Naive thymus-derived CD8-positive, alpha-beta T cell (primary cell): ENCODE results near the gene ZNF211. TPM values are rescaled to one million over a fixed set of nuclear protein-coding genes. Genes with fewer than 3 reads are reported as not detected.

Experiments
- ATAC-seq, 2 donors: fragments of 150-1000 bp; cut with Tn5 transposase in 1 of 2; sonication (Bioruptor Pico), chemical (Tn5 transposase) in 1 of 2; 1 replicate in 1 of 2; 2 replicates in 1 of 2; pipeline ENCODE4 v1.10.0; 2021; ENCODE audit warnings: mild to moderate bottlenecking in 2 of 2, moderate library complexity in 2 of 2
- POLR2A ChIA-PET: fragments of 350-600 bp; sonication (Branson Sonifier 250); formaldehyde crosslinking; loops from one replicate; lab custom pipeline; 2021; ENCODE audit warnings: antibody characterized with exemption; lab: Charles Lee
- DNase-seq, 10 donors: peaks; one replicate each; pipeline versions ENCODE4 v3.0.0 to v3.0.0-alpha.2; 2020 to 2022
- H3K27ac Mint-ChIP-seq, 10 donors: one replicate each; pipeline ENCODE4 v1.8.0; 2020 to 2022; ENCODE audit warnings: mild to moderate bottlenecking in 10 of 10, mixed read lengths in 10 of 10, moderate library complexity in 4 of 10, inconsistent platforms in 1 of 10
- H3K27me3 Mint-ChIP-seq, 5 donors: one replicate each; pipeline ENCODE4 v1.8.0; 2021 to 2022; ENCODE audit warnings: mixed read lengths in 5 of 5
- H3K36me3 Mint-ChIP-seq, 3 donors: one replicate each; pipeline ENCODE4 v1.8.0; 2020 to 2022; ENCODE audit warnings: mixed read lengths in 3 of 3, mild to moderate bottlenecking in 2 of 3, inconsistent platforms in 1 of 3
- H3K4me1 Mint-ChIP-seq, 4 donors: one replicate each; pipeline ENCODE4 v1.8.0; 2021 to 2022; ENCODE audit warnings: mixed read lengths in 4 of 4
- H3K4me3 Mint-ChIP-seq, 10 donors: one replicate each; pipeline ENCODE4 v1.8.0; 2020 to 2022; ENCODE audit warnings: mild to moderate bottlenecking in 10 of 10, mixed read lengths in 10 of 10, moderate library complexity in 6 of 10, inconsistent platforms in 1 of 10
- H3K9me3 Mint-ChIP-seq, 9 donors: one replicate each; pipeline ENCODE4 v1.8.0; 2020 to 2022; ENCODE audit warnings: mixed read lengths in 9 of 9, mild to moderate bottlenecking in 3 of 9, inconsistent platforms in 1 of 9, moderate library complexity in 1 of 9
- polyA plus RNA-seq, 3 donors: library from polyadenylated mRNA; unstranded; fragments of 300-500 nt; fragmentation: Illumina TruSeq; gene quantifications; one replicate each; pipeline ENCODE4 v1.2.3, GENCODE V29; 2021
- total RNA-seq, 8 experiments: library from RNA in 2 of 8; stranded (reverse) in 2 of 8; gene quantifications; one replicate each; pipeline ENCODE4 v1.2.3 and lab custom pipeline; 2021 to 2026

The ZNF211 gene
- total and polyA plus RNA-seq, 5 experiments from 2014 or later, result 13.5 to 56.6 (median 18.5) TPM

DNA sequence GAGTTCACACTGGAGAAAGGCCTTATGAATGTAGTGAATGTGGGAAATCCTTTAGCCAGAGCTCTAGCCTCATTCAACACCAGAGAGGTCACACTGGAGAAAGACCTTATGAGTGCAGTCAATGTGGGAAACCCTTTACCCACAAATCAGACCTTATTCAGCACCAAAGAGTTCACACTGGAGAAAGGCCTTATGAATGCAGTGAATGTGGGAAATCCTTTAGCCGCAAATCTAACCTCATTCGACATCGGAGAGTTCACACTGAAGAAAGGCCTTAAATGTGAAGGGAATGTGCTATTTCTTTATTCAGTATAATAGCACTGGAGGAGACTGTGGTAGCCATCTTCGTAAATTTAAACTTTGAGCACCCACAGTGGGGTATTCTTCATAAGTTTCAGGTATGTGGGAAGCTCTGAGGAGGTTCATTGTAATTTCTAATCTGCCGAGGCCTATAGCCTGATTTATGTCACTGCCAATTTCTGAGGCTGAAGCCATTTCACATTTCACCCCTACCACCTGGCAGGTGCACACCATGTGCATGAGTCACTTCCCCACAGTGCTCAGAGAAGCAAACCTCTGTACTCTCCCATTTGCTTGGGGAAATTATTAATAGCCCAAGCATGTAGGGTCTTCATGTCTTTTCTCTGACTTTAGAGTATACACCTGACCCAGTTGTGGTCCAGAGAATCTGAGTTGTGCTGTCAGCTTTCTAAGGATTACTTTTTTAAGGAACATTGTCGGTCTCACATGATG lies 55.2 kb downstream of the ZNF211 start:
- no peak for ATAC-seq
- POLR2A ChIA-PET, result no interaction called here
- H3K36me3 Mint-ChIP-seq, result peaks cover 62 to 87% (median 68%) of the 10 kb centered on the region in 3 donors
- no peak for DNase-seq
- H3K4me3 Mint-ChIP-seq, result no peak overlapping the region
- peaks cover 12 to 20% (median 17%) of the 10 kb centered on the region in 4 donors for H3K4me1 Mint-ChIP-seq
- no peaks in the 10 kb centered on the region for H3K27me3 Mint-ChIP-seq
- H3K9me3 Mint-ChIP-seq, result peaks cover 20 to 98% (median 55%) of the 10 kb centered on the region in 9 donors
- no peak overlapping the region for H3K27ac Mint-ChIP-seq

DNA sequence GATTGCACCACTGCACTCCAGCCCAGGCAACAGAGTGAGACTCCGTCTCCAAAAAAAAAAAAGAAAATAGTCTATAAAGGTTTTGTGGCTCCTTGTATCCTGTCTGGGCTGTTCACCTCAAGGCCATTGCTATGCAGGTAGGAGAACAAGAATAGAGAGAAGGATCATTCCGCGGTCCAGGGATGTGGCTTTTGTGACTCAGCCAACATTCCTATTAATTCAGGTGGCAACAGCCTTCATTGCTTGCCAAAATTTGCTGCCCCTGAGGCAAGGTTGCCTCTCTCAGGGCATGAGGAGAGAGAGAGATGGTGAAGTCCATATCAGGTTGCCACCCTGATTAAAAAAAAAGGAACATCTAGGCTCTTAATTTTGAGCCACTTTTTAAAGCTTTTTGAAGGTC lies 56.8 kb downstream of the ZNF211 start:
- POLR2A ChIA-PET, result interaction anchor here (1.7 kb wide), 1 partner anchor 19 kb away, joined by 5 read pairs; the partner anchor contains the start of gene ZNF154
- Mint-ChIP-seq H3K36me3 (peaks cover 52 to 85% (median 63%) of the 10 kb centered on the region in 3 donors), H3K27ac (no peak overlapping the region), H3K9me3 (peaks cover 5 to 97% (median 48%) of the 10 kb centered on the region in 9 donors), H3K4me3 (no peak overlapping the region), H3K4me1 (peaks cover under 1 to 5% (median 2%) of the 10 kb centered on the region in 4 donors), H3K27me3 (no peaks in the 10 kb centered on the region)
- ATAC-seq (no peak), DNase-seq (no peak)

Other genes starting within 250 kb of the ZNF211 start
- 10 to 100 TPM; 91.9 to 96.6 TPM for gene ZNF548, start 243.3 kb upstream of the ZNF211 start, total RNA-seq
- 10 to 100 TPM; 11.8 to 16.5 (median 12.2) TPM for gene ZNF548, start 243.3 kb upstream of the ZNF211 start, polyA plus RNA-seq
- gene ZNF17, start 222.0 kb upstream of the ZNF211 start, total RNA-seq, result 10 to 100 TPM; 23.9 to 27.1 TPM
- 1 to 10 TPM; 2.9 to 5.8 (median 4.5) TPM for gene ZNF17, start 222.0 kb upstream of the ZNF211 start, polyA plus RNA-seq
- 10 to 100 TPM; 19.4 to 20.3 TPM for gene ZNF749, start 197.8 kb upstream of the ZNF211 start, total RNA-seq
- 10 to 100 TPM in 2 of 3 donors, 1 to 10 TPM in 1; 8.6 to 35.4 (median 22.2) TPM for gene ZNF749, start 197.8 kb upstream of the ZNF211 start, polyA plus RNA-seq
- gene VN1R1, start 176.0 kb upstream of the ZNF211 start, total RNA-seq, result 1 to 10 TPM; 1.4 to 2.2 TPM
- under 1 TPM; 0.17 to 0.32 (median 0.20) TPM for gene VN1R1, start 176.0 kb upstream of the ZNF211 start, polyA plus RNA-seq
- 10 to 100 TPM; 20.9 to 23.8 TPM for gene ZNF772, start 155.6 kb upstream of the ZNF211 start, total RNA-seq
- gene ZNF772, start 155.6 kb upstream of the ZNF211 start, polyA plus RNA-seq, result 1 to 10 TPM; 2.6 to 3.4 (median 2.9) TPM
- gene ZNF419, start 145.4 kb upstream of the ZNF211 start, total RNA-seq, result 10 to 100 TPM; 29.2 to 31.2 TPM
- 10 to 100 TPM in 1 of 3 donors, 1 to 10 TPM in 2; 5.6 to 12.3 (median 5.8) TPM for gene ZNF419, start 145.4 kb upstream of the ZNF211 start, polyA plus RNA-seq
- 10 to 100 TPM; 25.2 to 30.9 TPM for gene ZNF773, start 133.2 kb upstream of the ZNF211 start, total RNA-seq
- gene ZNF773, start 133.2 kb upstream of the ZNF211 start, polyA plus RNA-seq, result 10 to 100 TPM in 1 of 3 donors, 1 to 10 TPM in 2; 8.7 to 18.6 (median 8.9) TPM
- gene ZNF549, start 105.8 kb upstream of the ZNF211 start, total RNA-seq, result 10 to 100 TPM; 24.7 to 25.5 TPM
- 1 to 10 TPM; 6.3 to 9.1 (median 8.6) TPM for gene ZNF549, start 105.8 kb upstream of the ZNF211 start, polyA plus RNA-seq
- gene ZNF550, start 73.3 kb upstream of the ZNF211 start, total RNA-seq, result 10 to 100 TPM; 49.5 to 51.1 TPM
- gene ZNF550, start 73.3 kb upstream of the ZNF211 start, polyA plus RNA-seq, result 10 to 100 TPM in 1 of 3 donors, 1 to 10 TPM in 2; 4.1 to 17.8 (median 6.1) TPM
- gene ZNF416, start 54.3 kb upstream of the ZNF211 start, total RNA-seq, result 10 to 100 TPM; 14.4 to 16.0 TPM
- 1 to 10 TPM; 4.1 to 7.6 (median 4.3) TPM for gene ZNF416, start 54.3 kb upstream of the ZNF211 start, polyA plus RNA-seq
- 10 to 100 TPM; 23.9 to 24.9 TPM for gene ZIK1, start 49.0 kb upstream of the ZNF211 start, total RNA-seq
- 10 to 100 TPM in 1 of 3 donors, 1 to 10 TPM in 2; 4.2 to 11.4 (median 7.9) TPM for gene ZIK1, start 49.0 kb upstream of the ZNF211 start, polyA plus RNA-seq
- 10 to 100 TPM; 11.6 to 14.2 TPM for gene ZNF530, start 33.3 kb upstream of the ZNF211 start, total RNA-seq
- gene ZNF530, start 33.3 kb upstream of the ZNF211 start, polyA plus RNA-seq, result 1 to 10 TPM in 2 of 3 donors, under 1 TPM in 1; 0.98 to 5.6 (median 5.4) TPM
- gene ZNF134, start 18.9 kb upstream of the ZNF211 start, total RNA-seq, result 10 to 100 TPM; 45.6 to 48.1 TPM
- 10 to 100 TPM in 2 of 3 donors, 1 to 10 TPM in 1; 9.6 to 15.1 (median 13.7) TPM for gene ZNF134, start 18.9 kb upstream of the ZNF211 start, polyA plus RNA-seq
- not detected for gene ZSCAN4, start 35.8 kb downstream of the ZNF211 start, total RNA-seq
- not detected for gene ZSCAN4, start 35.8 kb downstream of the ZNF211 start, polyA plus RNA-seq
- 10 to 100 TPM; 24.7 to 28.1 TPM for gene ZNF551, start 48.8 kb downstream of the ZNF211 start, total RNA-seq
- 10 to 100 TPM in 2 of 3 donors, 1 to 10 TPM in 1; 8.1 to 10.5 (median 10.3) TPM for gene ZNF551, start 48.8 kb downstream of the ZNF211 start, polyA plus RNA-seq
- 10 to 100 TPM; 60.5 to 60.6 TPM for gene ZNF154, start 76.0 kb downstream of the ZNF211 start, total RNA-seq
- 1 to 10 TPM; 1.1 to 2.4 (median 1.2) TPM for gene ZNF154, start 76.0 kb downstream of the ZNF211 start, polyA plus RNA-seq
- 10 to 100 TPM; 46.0 to 46.8 TPM for gene ZNF671, start 94.5 kb downstream of the ZNF211 start, total RNA-seq
- 10 to 100 TPM; 17.2 to 28.0 (median 24.7) TPM for gene ZNF671, start 94.5 kb downstream of the ZNF211 start, polyA plus RNA-seq
- gene ZNF776, start 113.6 kb downstream of the ZNF211 start, total RNA-seq, result 10 to 100 TPM; 42.9 to 52.0 TPM
- gene ZNF776, start 113.6 kb downstream of the ZNF211 start, polyA plus RNA-seq, result 10 to 100 TPM in 1 of 3 donors, 1 to 10 TPM in 2; 8.2 to 11.9 (median 8.4) TPM
- 10 to 100 TPM; 46.6 to 46.9 TPM for gene ZNF586, start 136.5 kb downstream of the ZNF211 start, total RNA-seq
- 10 to 100 TPM; 17.7 to 21.5 (median 20.3) TPM for gene ZNF586, start 136.5 kb downstream of the ZNF211 start, polyA plus RNA-seq
- gene ZNF552, start 181.7 kb downstream of the ZNF211 start, total RNA-seq, result 10 to 100 TPM; 17.3 to 21.8 TPM
- 10 to 100 TPM in 1 of 3 donors, 1 to 10 TPM in 2; 6.4 to 12.4 (median 7.4) TPM for gene ZNF552, start 181.7 kb downstream of the ZNF211 start, polyA plus RNA-seq
- 10 to 100 TPM; 29.1 to 29.9 TPM for gene ZNF587B, start 197.1 kb downstream of the ZNF211 start, total RNA-seq
- gene ZNF587B, start 197.1 kb downstream of the ZNF211 start, polyA plus RNA-seq, result 1 to 10 TPM in 1 of 3 donors, under 1 TPM in 2; 0.27 to 1.3 (median 0.76) TPM
- 10 to 100 TPM; 61.9 to 69.2 TPM for gene ZNF587, start 216.7 kb downstream of the ZNF211 start, total RNA-seq
- 1 to 10 TPM; 1.3 to 7.4 (median 4.7) TPM for gene ZNF587, start 216.7 kb downstream of the ZNF211 start, polyA plus RNA-seq